SK-N-MC (cell line): ENCODE data around the gene SPSB1.

Experiments used
- EZH2 ChIP-seq: fragments of 200-600 bp; sonication (generic); IDR thresholded peaks from one replicate; pipeline ENCODE4 v1.6.1; 2017; ENCODE audit warnings: antibody characterized with exemption
- POLR2AphosphoS5 ChIP-seq: IDR thresholded peaks from 2 replicates; pipeline ENCODE4 v1.6.1; 2012; ENCODE audit warnings: mild to moderate bottlenecking, low read depth, low read length, borderline replicate concordance

DNA sequence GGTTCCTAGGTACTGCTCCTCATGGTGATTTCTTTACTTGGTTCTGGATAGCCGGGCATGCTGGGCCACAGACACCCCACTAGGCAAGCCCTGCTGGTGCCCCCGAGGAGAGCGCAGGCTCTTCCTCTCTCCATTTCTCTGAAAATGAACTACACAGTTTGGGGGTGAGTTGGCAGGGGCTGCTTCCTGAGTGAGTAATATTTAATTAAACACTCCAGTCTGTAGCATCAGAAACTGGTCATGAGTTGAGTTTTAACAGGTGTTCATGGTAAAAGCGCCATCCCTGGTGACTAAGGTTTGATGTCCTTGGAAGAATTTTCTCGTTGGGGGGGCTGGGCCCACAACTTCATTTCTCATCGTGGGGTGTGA, 1.7 kb downstream of the SPSB1 start:
- TF ChIP-seq POLR2AphosphoS5 (no peak), EZH2 (no peak)
